RKO (cell line): ENCODE data around the gene CPEB1.
A peak's percentile ranks its signal among the peaks of the same experiment; 100 is the strongest.
"Not testable (repeated sequence)": the region's sequence is repeated elsewhere in the genome, so short reads cannot be mapped to it uniquely, and the experiment has no call there.

Experiments
- DNase-seq: peaks from one replicate; pipeline ENCODE4 v3.0.0-alpha.2; 2016; ENCODE audit warnings: low spot score

The CPEB1 gene

GRCh38 chr15:82545002-82545401, 102.2 kb downstream of the CPEB1 start:
- no peak for DNase-seq

DNA sequence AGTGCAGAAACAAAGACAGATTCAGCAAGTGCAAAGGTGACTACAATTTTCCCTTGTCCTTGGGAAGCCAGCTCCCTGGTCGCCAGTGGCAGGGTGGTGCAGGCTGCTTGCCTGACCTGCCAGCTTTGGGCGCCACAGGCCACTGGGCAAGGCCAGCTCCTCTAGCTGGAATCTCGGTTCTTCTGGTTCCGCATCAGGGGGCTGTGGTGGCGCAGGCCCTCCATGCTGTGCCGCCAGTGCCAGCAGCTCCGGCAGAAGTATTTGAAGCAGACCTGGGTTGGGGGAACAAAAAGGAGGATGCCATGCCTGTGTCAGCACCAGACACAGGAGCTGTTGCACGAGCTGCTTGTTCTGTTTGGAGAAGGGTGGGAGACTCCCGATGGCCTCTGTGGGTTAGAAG, 102.7 kb downstream of the CPEB1 start:
- no peak for DNase-seq

GRCh38 chr15:82543160-82543559, 104.0 kb downstream of the CPEB1 start:
- no peak for DNase-seq

- DNase-seq, result peak; percentile 43
Observed at GRCh38 chr15:82540984-82541431, 106.2 kb downstream of the CPEB1 start.

DNA sequence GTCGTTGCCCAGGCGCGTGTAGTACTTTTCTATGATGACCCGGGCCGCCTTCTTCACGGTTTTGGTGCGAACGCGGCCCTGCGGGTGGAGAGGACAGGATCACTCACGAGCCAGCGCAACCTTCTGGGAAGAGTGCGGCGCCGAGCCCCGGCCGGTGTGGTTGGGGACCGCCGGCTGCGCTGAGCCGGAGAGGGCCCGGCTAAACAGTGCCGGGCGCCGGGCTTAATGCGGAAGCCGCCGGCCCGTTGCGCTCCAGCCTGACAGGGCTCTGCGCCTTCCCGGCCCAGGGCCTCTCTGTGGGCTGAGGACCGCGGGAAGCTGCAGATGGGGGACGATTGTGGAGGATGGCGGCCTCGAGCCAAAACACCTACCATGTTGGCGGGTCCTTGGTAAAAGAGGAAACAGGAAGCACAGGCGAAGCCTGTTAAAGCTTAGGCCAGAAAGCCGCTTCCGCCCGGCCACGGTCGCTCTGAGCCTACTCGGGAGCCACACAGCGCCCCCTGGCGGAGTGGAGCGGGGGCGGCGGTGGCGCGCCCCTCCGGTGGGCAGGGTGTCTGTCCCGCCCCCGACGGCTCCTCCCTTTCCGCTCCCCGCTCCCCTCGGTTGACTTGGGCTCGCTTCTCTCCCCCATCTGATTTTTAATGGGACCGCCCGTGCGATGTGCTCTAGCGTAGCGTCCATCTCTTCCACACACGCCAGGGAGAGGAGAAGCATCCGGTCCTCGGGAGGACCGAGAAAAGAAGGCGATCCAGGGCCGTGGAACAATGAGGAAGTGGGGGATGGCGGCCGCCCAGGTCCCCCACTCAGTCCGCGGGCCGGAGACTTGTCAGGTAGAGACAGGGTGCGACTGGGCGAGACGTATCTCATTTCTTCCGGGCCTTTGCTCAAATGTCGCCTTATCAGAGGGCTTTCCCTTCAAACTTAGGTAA, 106.8 kb downstream of the CPEB1 start, which contains the start of gene RPS17:
TSS of gene RPS17 (minus strand) at position 403 of the 929 bp plus-strand sequence. CDS start at position 374, 29 bp downstream.
- peak; percentile 95 for DNase-seq

- DNase-seq, result no peak
Observed at GRCh38 chr15:82539691-82540054, 107.5 kb downstream of the CPEB1 start.

- DNase-seq, result peak; percentile 57
Observed at GRCh38 chr15:82538961-82539690, 108.0 kb downstream of the CPEB1 start.

DNA sequence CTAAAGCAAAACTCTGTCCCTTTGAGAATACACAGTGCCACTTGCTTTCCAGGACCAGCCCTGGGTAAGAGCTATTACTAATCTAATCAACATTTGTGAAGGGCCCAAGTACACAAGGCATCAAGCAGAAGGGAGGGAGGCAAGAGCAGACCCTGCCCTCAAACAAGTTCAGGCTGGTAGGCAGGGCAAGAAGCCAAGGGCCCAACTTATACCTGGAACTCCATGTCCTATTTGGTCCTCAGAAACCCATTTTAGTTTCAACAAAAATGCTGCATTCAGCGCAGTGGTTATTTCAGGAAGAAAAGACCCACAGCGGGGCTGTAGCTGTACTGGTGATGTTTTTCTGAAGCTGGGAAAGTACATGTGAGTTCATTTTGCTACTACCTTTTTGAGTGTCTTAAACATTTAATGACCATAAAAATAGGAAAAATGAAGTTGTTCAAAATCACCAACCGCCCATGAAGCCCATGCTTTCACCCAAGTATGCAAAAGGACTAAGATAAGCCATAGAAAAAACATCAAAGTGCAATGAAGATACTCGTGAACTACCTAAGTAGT, 109.7 kb downstream of the CPEB1 start:
- DNase-seq, result no peak

GRCh38 chr15:82536409-82537350, 110.5 kb downstream of the CPEB1 start:
- no peak for DNase-seq

- DNase-seq, result peak; percentile 43
Observed at GRCh38 chr15:82535566-82536408, 111.4 kb downstream of the CPEB1 start.

- not testable (repeated sequence) for DNase-seq
Observed at GRCh38 chr15:82535151-82535550, 112.0 kb downstream of the CPEB1 start.

- DNase-seq, result not testable (repeated sequence)
Observed at GRCh38 chr15:82534457-82534861, 112.7 kb downstream of the CPEB1 start.

- DNase-seq, result no peak
Observed at GRCh38 chr15:82533801-82534200, 113.4 kb downstream of the CPEB1 start.

- no peak for DNase-seq
Observed at GRCh38 chr15:82532991-82533481, 114.1 kb downstream of the CPEB1 start.

DNA sequence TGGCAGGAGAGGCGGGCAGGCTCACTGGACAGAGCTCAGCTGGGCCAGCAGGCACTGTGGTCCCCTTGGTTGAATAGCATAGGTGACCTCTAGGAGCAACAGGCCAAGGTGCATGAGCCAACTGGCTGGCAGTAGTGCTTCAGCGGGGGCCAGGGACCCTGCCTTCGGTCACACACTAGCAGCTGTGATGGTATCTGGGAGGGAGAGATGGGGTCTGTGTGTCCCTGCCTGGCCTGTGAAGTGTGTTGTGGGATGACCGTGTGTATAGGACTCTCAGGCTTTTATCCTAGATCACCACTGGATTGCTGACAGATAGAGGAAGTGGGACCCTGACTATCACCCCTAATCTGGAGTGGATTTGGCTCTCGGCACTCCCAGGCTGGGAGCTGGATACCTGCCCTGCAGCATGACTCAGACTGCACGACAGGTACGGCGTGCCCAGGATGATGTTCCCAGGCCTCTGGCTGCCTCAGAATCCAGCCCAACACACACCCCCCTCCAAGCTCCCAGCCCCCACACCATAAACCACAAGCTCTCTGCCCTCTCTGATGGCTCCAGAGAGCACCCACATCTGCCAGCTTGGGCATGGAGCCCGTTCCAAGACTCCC, 114.7 kb downstream of the CPEB1 start:
- DNase-seq, result no peak

GRCh38 chr15:82531496-82532382, 115.4 kb downstream of the CPEB1 start:
- no peak for DNase-seq

- peak; percentile 60 for DNase-seq
Observed at GRCh38 chr15:82530606-82531379, 116.4 kb downstream of the CPEB1 start.

DNA sequence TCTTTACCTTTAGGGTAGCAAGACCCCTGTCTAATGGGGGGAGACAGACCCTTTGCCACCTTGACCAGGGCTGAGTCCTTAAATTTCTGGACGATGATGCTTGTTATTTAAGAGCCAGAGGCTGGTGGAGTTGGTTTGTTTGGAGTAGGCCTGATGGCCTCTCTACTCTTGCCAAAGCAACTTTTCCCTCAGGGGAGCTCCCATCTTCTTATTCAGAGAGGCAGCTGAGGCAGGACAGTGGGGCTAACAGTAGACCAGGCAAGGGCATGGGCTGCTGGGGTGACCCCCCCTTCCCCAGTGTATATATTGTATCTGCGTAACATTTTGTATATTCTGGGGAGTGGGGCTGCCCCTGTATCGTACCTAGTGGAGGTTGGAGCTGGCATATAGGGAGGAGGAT, 117.2 kb downstream of the CPEB1 start:
- DNase-seq, result no peak
